Effector memory CD4-positive, alpha-beta T cell (primary cell): Measurements from ENCODE around the gene KDM2A.

Source experiments
- DNase-seq, 3 donors: peaks; one replicate each; pipeline ENCODE4 v3.0.0-alpha.2; 2020
- H3K27ac ChIP-seq: 2 replicates; pipeline ENCODE4 v1.7.0; 2013; ENCODE audit warnings: mild to moderate bottlenecking, low read length, moderate library complexity; ENCODE audit not compliant: insufficient read depth, poor library complexity, severe bottlenecking
- H3K27me3 ChIP-seq: replicated peaks from 2 replicates; pipeline ENCODE4 v1.7.0; 2013; ENCODE audit warnings: mild to moderate bottlenecking, low read length; ENCODE audit not compliant: insufficient read depth, control insufficient read depth, poor library complexity, severe bottlenecking
- H3K36me3 ChIP-seq: 2 replicates; pipeline ENCODE4 v1.7.0; 2013; ENCODE audit warnings: mild to moderate bottlenecking, low read length, moderate library complexity; ENCODE audit not compliant: control insufficient read depth, insufficient read depth
- H3K4me1 ChIP-seq: 2 replicates; pipeline ENCODE4 v1.7.0; 2013; ENCODE audit warnings: low read length, mild to moderate bottlenecking; ENCODE audit not compliant: control insufficient read depth, insufficient read depth, poor library complexity, severe bottlenecking
- H3K4me3 ChIP-seq: 2 replicates; pipeline ENCODE4 v1.7.0; 2013; ENCODE audit warnings: low read length, low read depth, mild to moderate bottlenecking; ENCODE audit not compliant: insufficient read depth, poor library complexity, severe bottlenecking
- H3K9me3 ChIP-seq: 2 replicates; pipeline ENCODE4 v1.7.0; 2013; ENCODE audit warnings: mild to moderate bottlenecking, low read length, moderate library complexity; ENCODE audit not compliant: control insufficient read depth

The KDM2A gene

GRCh38 chr11:67090717-67091116, 28.3 kb upstream of the KDM2A start:
- no peaks in the 10 kb centered on the region for H3K9me3 ChIP-seq
- no peak overlapping the region for H3K4me3 ChIP-seq
- H3K27ac ChIP-seq: no peak overlapping the region
- no peaks in the 10 kb centered on the region for H3K4me1 ChIP-seq
- no peak for DNase-seq
- H3K36me3 ChIP-seq: no peaks in the 10 kb centered on the region
- H3K27me3 ChIP-seq: no peaks in the 10 kb centered on the region

- H3K9me3 ChIP-seq: no peaks in the 10 kb centered on the region
- no peaks in the 10 kb centered on the region for H3K4me1 ChIP-seq
- H3K27ac ChIP-seq: no peak overlapping the region
- DNase-seq: no peak
- H3K4me3 ChIP-seq: no peak overlapping the region
- H3K36me3 ChIP-seq: no peaks in the 10 kb centered on the region
- H3K27me3 ChIP-seq: no peaks in the 10 kb centered on the region
Observed at GRCh38 chr11:67095214-67095507, 23.9 kb upstream of the KDM2A start.

- Histone ChIP-seq H3K27me3 (no peaks in the 10 kb centered on the region), H3K4me1 (peaks cover 3% of the 10 kb centered on the region), H3K36me3 (no peaks in the 10 kb centered on the region), H3K27ac (no peak overlapping the region), H3K4me3 (no peak overlapping the region), H3K9me3 (no peaks in the 10 kb centered on the region)
- no peak for DNase-seq
Observed at GRCh38 chr11:67098799-67099429, 20.1 kb upstream of the KDM2A start.

GRCh38 chr11:67099831-67100324, 19.2 kb upstream of the KDM2A start:
- Histone ChIP-seq H3K27me3 (no peaks in the 10 kb centered on the region), H3K36me3 (no peaks in the 10 kb centered on the region), H3K9me3 (no peaks in the 10 kb centered on the region), H3K4me1 (peaks cover 4% of the 10 kb centered on the region), H3K27ac (no peak overlapping the region), H3K4me3 (no peak overlapping the region)
- no peak for DNase-seq

GRCh38 chr11:67102664-67103063, 16.4 kb upstream of the KDM2A start:
- no peak for DNase-seq

GRCh38 chr11:67105964-67106363, 13.1 kb upstream of the KDM2A start:
- no peak for DNase-seq
- H3K9me3 ChIP-seq: no peaks in the 10 kb centered on the region
- no peak overlapping the region for H3K27ac ChIP-seq
- H3K36me3 ChIP-seq: no peaks in the 10 kb centered on the region
- H3K27me3 ChIP-seq: no peaks in the 10 kb centered on the region
- H3K4me3 ChIP-seq: no peak overlapping the region
- H3K4me1 ChIP-seq: peaks cover 4% of the 10 kb centered on the region

More at GRCh38 chr11:67102664-67103063, 16.4 kb upstream of the KDM2A start:
- Histone ChIP-seq H3K27me3 (no peaks in the 10 kb centered on the region), H3K27ac (no peak overlapping the region), H3K36me3 (no peaks in the 10 kb centered on the region), H3K4me1 (peaks cover 4% of the 10 kb centered on the region), H3K9me3 (no peaks in the 10 kb centered on the region), H3K4me3 (no peak overlapping the region)

GRCh38 chr11:67111261-67111660, 7.8 kb upstream of the KDM2A start:
- DNase-seq: no peak
- Histone ChIP-seq H3K36me3 (no peaks in the 10 kb centered on the region), H3K4me1 (no peaks in the 10 kb centered on the region), H3K27ac (no peak overlapping the region), H3K4me3 (no peak overlapping the region), H3K27me3 (no peaks in the 10 kb centered on the region), H3K9me3 (no peaks in the 10 kb centered on the region)

GRCh38 chr11:67113231-67113721, 5.8 kb upstream of the KDM2A start:
- DNase-seq: no peak
- Histone ChIP-seq H3K27me3 (no peaks in the 10 kb centered on the region), H3K9me3 (no peaks in the 10 kb centered on the region), H3K36me3 (no peaks in the 10 kb centered on the region), H3K27ac (no peak overlapping the region), H3K4me1 (no peaks in the 10 kb centered on the region), H3K4me3 (no peak overlapping the region)

GRCh38 chr11:67114275-67114896, 4.7 kb upstream of the KDM2A start:
- Histone ChIP-seq H3K36me3 (no peaks in the 10 kb centered on the region), H3K27ac (no peak overlapping the region), H3K9me3 (no peaks in the 10 kb centered on the region), H3K4me1 (no peaks in the 10 kb centered on the region), H3K4me3 (no peak overlapping the region), H3K27me3 (no peaks in the 10 kb centered on the region)
- DNase-seq: no peak

- H3K36me3 ChIP-seq: no peaks in the 10 kb centered on the region
Observed at GRCh38 chr11:67116758-67117105, 2.3 kb upstream of the KDM2A start.

More at GRCh38 chr11:67116758-67117105, 2.3 kb upstream of the KDM2A start:
- Histone ChIP-seq H3K4me1 (peaks cover 6% of the 10 kb centered on the region), H3K9me3 (no peaks in the 10 kb centered on the region), H3K27me3 (no peaks in the 10 kb centered on the region), H3K4me3 (no peak overlapping the region), H3K27ac (no peak overlapping the region)
- DNase-seq: no peak
